ENCODE data around the gene AHSG. TPM values are rescaled to one million over a fixed set of nuclear protein-coding genes. Genes with fewer than 3 reads are reported as not detected.
A peak's percentile ranks its signal among the peaks of the same experiment; 100 is the strongest.
"Not testable (repeated sequence)": the region's sequence is repeated elsewhere in the genome, so short reads cannot be mapped to it uniquely, and the experiment has no call there.

The AHSG gene
- not detected for total RNA-seq

DNA sequence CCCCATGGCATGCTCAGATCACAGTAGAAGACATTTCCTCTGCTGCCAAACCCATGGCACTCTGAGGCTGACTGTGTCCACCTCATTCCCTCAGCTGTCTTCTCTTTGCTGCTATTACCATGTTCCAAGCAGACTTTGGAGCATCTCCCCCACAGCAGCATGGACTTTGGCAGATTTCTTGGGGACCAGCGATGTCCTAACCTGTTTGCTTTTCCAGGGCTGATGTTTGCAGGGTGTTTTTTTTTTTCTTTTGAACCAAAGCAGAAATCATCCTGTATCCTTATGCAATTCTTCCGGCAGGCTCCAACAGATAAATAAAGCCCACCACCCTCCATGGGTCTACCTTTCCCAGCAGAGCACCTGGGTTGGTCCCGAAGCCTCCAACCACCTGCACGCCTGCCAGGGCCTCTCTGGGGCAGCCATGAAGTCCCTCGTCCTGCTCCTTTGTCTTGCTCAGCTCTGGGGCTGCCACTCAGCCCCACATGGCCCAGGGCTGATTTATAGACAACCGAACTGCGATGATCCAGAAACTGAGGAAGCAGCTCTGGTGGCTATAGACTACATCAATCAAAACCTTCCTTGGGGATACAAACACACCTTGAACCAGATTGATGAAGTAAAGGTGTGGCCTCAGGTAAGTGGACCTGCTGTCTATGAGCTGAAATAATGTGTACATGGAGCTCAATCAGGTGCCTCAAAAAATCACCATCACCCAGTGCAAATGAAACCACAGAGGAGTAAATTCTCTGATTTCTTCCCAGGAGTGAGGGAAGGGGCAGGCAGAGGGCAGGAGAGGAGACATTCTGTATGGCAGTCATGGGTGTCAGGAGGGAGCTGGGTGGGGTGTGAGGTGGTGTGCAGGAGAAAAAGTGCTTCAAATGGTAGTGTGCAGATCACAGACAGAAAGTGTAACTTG, at the start of gene AHSG:
AHSG (plus strand) TSS at position 340 of the 916 bp plus-strand sequence; CDS start at position 422, 82 bp downstream.
- no peak for DNase-seq

DNA sequence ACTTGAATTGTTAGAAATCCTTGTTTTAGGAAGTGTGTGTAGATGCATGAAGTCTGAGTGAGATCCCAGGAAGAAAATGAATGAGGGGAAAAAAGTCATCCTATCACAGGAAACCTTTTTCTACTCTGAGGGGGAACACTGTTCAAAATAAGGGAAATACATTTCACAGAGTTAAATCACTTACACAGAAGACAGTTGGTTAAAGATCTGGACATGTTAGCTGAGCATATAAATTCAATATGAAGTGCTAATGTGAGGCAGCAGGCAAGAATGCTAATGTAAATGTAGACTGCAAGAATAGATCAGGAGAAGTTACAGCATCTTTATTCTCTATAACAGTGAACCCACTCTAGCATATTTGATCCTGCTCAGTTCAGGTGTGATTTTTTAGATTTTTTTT, 48.3 kb upstream of the AHSG start:
- DNase-seq: no peak

DNA sequence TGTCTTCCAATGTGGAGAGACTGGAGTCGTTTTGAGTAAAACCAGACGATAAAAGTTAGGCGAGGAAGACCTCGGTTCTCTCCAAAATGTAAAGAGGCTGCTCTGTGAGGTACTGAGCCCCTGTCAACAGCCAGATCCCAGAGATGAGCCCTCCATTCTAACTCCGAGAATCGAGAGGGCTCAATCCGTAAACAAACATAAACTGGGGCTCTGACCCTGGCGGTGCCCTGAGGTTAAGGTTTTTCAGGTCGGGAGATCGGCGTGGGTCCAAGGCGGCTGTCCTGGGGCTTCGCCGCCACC, 46.1 kb upstream of the AHSG start:
- DNase-seq: no peak

DNA sequence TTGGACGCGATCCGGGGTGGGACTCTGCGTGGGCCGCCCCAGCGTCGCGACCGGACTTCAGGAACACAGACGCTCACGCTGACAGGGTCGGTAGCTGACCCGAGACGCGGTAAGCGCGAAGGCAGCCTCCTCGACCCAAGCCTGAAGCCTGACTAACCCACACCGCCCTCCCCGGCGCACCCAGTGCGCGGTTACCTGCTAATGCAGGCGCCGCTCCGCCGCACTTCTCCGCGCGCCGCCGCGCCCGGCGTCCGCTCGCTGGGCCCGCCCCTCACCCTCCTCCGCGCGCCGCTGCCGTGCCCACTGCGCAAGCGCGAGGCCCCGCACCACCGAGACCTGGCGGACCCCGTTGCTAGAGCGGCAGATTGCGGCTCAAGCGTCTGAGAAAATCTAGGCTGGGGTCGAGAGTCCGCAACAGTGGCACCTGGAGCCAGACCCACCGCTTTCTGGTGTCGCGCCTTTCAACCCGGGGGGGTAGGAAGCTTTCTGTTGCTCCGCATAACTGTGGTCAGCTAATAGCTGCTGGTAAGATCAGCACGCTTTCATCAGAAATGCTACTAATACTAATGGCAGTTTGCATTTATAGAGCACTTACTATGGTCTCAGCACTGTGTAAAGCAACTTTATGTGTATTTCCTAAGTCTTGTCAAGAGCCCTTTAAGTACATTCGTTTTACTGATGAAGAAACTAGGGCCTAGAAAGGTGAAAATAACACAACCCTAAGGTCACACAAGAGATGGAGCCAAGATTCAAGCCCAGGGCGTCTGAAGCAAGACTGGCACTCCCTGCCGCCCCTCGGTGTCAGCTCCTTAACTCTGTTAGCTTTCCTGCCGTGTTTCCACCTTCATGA, 45.6 kb upstream of the AHSG start, which contains the start of gene TBCCD1:
TBCCD1 (minus strand) TSS at position 268 of the 850 bp plus-strand sequence. CDS start 3,010 bp downstream, outside the sequence.
- peak; percentile 96 for DNase-seq

- DNase-seq: not testable (repeated sequence)
Observed at GRCh38 chr3:186569361-186569760, 43.5 kb upstream of the AHSG start.

DNA sequence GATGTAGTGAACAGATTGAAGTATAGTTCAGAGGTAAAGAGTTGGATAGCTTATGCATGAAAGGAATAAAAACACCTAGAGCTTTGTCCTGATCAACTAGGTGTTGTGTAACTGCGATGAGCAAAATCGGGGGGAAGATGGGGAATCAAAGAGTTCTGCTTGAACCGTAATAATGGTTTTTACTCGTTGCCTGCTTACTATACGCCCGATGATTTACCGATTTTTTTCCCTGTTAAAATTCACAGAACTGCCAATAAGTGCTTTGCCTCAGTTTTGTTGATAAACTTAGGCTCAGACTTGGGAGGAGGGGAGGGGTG, 43.1 kb upstream of the AHSG start:
- DNase-seq: no peak

- peak; percentile 100 for DNase-seq
Observed at GRCh38 chr3:186570096-186570940, 42.5 kb upstream of the AHSG start, which contains the start of gene DNAJB11. TSS of gene DNAJB11 (plus strand) at chr3:186570720. CDS start at chr3:186570898, 178 bp downstream.

DNA sequence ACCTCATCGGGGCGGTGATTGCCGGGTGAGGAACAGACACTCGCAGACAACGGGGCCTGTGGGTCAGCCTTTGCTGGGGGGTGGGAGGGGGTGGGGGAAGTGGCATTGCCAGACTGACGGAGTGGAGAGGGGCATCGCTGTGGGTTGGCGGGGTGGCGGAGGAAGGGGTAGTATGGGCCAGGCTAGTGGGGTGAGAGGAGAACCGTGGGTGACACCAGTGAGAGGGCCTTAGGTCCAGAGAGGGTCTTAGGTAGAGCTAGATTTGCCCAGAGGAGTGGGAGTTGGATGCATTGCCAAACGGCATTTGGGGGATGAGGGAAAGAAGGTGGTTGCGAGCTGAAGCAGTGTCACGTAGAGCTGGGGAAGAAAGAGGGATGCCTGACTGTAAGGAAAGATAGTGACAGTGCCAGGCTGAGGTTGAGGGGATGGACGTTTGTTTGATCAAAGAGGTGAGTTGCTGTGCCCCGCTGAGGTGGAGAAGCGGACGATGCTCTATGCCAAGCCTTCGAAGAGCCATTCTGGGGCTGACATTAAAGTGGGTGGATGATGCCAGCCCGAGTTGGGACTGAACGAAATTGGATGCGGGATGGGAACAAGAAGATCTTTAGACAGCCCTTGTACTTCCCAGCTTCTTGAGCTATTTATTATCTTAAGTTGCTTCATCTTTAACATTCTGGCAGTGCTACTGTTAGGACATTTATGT, 41.8 kb upstream of the AHSG start:
- no peak for DNase-seq

DNA sequence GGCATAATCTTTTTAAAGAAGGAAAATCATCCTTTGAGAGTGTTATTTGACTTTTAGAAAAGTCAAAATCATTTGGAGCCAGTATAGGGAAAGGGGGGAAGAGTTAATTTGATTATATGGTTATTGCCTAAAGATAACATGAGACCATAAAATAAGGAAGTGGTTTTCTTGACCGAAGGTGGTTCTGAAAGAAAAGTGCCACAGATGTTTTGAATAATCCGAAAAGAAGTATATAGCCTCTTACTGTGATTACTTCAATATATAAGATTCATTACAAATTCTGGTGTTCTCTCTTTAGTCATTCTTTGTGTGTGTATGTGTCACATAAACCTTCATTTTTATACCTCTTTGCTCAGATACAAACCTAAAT, 41.2 kb upstream of the AHSG start:
- DNase-seq: no peak

DNA sequence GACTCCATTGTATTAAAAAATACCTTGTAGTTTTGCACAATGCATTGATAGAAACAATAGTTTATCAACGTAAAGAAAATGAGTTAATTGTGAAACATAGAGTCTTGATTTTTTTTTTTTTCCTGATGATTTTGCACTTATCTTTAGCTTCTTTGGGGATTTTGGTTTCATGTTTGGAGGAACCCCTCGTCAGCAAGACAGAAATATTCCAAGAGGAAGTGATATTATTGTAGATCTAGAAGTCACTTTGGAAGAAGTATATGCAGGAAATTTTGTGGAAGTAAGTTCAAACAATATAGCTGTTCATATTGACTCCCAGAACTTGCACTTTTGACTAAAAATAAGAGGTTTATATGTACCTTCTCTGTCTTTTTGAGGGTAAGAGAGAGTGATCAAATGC, 35.3 kb upstream of the AHSG start:
- DNase-seq: no peak

DNA sequence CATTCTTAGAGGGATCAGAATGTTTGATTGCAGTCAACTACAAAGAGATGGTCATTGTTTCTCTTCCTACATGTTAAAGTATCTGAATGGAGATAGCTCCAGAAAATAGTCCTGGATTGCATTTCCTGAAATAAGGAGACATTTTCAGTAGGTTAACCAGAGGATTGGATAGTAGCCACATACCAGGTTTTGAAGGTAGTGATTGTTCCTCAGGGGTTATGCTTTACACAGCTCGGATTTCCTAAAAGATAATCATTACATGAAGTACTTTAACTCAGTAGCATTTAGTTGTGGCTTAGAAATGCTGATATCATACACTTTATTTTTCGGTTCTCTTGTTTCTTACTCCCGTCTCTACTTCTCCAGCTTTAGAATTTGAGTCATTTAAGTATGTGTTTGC, 32.1 kb upstream of the AHSG start:
- no peak for DNase-seq

- no peak for DNase-seq
Observed at GRCh38 chr3:186582541-186582940, 30.3 kb upstream of the AHSG start.

DNA sequence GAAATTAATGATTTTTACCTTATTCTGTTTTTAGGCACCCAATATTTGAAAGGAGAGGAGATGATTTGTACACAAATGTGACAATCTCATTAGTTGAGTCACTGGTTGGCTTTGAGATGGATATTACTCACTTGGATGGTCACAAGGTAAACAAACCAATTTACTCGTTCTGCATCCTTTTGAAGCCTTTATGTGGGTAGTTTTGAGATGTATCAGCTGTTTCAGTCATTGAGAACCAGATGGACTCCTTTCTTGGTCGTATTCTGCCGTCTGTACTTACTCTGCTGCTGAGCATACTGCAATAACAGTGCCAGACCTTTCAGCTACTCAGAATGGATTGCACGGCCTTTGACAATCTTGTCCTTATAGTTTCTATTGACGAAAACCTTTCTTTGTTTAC, 29.0 kb upstream of the AHSG start:
- no peak for DNase-seq

DNA sequence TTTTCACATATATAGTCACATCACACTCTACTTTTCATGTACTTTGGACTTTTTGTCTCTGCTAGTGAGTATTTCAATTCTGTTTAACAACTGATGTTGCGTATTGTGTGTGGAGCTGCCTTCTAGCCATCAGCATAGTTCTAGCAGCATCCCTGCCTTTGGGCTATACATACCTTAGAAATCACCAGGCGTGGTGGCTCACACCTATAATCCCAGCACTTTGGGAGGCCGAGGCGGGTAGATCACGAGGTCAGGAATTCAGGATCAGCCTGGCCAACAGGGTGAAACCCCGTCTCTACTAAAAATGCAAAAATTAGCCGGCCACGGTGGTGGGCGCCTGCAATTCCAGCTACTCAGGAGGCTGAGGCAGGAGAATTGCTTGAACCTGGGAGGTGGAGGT, 26.6 kb upstream of the AHSG start:
- DNase-seq: not testable (repeated sequence)

- no peak for DNase-seq
Observed at GRCh38 chr3:186587183-186587582, 25.7 kb upstream of the AHSG start.

DNA sequence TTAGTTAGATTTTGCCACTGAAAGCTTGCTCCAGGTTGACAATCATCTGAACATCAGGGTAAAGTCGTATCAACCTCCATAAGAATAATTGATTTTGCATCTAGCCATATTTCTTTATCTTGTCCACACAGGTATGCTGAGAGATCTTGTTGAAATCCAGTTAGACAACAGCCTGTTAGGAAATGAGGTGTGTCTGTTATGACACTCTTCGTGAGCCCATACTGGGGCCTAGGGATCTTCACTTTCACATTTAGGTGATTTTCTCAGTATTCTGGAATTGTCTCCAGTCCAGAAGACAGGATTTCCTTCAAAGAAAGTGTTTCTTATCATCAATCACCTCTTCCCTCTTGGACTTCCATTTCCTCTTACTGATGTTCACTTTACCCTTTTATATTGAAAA, 24.2 kb upstream of the AHSG start:
- DNase-seq: no peak

DNA sequence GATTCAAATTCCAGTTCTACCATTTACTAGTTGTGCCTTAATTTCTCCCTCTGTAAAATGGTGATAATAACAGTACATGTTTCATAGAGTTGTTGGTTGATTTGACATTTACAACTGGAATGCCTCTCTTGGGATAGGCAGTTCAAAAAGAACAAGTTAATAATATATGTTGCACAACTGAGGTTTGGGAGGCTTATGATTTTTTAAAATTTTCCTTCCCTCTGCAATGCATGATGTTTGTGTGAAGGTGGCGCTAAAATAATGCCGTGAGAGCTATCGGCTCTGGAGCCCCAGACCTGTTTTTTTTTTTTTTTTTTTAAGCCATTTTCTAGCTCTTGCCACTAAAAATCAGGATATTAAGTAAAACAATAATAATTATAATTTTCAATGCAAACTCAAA, 23.7 kb upstream of the AHSG start:
- DNase-seq: no peak

- DNase-seq: no peak
Observed at GRCh38 chr3:186589856-186590579, 22.8 kb upstream of the AHSG start.

DNA sequence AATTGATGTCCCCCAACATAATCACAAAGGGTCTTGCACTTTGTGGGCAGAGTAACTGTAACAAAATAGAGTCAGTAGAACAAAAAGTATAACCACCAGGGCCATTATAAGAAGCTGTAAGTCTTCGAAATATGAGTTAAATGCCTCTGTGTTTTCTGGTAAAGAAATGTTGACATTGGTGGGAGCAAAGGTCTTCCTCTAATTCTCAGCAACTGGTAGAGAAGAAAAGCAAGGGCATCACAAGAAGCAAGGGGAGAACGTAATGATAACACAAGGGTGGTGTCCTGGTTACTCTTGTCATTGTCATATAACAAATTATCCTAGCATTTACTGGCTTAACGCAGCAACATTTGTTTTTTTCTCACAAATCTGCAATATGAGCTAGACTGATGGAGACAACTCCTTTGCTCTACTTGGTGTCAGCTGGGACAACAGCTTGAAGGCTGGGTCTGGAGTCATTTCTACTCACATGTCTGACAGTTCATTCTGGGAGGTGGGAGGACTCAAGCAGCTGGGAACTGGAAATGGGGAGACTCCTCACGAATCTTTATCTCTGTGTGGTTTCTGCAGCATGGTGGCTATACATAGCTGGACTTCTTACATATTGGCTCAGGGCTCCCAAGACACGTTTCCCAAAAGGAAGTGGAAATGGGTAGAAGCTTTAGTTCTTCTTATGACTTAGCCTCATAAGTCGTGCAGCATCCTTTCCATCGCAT, 22.1 kb upstream of the AHSG start:
- DNase-seq: no peak

GRCh38 chr3:186592682-186593081, 20.2 kb upstream of the AHSG start:
- no peak for DNase-seq
